ENCODE data around the gene TCF19.
A peak's percentile ranks its signal among the peaks of the same experiment; 100 is the strongest.

Gene TCF19, protein sequence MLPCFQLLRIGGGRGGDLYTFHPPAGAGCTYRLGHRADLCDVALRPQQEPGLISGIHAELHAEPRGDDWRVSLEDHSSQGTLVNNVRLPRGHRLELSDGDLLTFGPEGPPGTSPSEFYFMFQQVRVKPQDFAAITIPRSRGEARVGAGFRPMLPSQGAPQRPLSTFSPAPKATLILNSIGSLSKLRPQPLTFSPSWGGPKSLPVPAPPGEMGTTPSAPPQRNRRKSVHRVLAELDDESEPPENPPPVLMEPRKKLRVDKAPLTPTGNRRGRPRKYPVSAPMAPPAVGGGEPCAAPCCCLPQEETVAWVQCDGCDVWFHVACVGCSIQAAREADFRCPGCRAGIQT

DNA sequence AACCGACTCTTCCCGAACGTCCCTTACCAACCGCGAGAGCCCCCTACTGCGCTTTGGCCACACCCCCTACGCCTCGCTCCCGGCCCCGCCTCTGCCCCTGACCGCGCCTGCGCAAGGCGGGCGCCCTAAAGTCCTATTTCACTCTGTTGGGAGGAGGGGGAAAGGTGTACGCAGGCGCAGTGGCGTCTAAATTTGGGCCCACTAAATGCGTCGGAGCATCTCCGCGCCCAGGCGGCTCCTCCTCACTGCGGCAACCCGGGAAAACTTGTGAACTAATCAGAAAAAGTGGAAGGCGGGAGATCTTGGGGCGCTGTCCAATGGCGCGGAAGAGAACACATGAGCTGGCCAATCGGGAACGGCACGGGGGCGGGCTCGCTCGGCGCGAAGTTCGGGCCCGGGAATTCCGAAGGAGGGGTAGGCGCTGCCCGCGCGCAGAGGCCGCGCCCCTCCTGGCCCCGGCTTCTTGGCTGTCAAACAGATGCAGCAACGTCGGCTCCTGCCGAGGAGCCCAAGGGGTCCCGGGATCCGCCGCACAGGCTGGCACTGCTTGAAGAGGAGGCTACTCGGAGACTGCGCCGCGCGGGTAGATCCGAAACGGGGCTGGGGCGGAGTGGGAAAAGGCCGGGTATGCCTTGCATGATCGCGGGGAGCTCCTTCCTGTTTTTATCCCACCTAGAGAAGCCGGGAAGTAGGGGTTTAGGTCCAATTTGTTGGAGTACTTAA, at the start of gene TCF19:
TSS of gene TCF19 (plus strand) at position 450 of the 723 bp plus-strand sequence. CDS start 881 bp downstream, outside the sequence.
- DNase-seq, result peak; percentile 99

DNA sequence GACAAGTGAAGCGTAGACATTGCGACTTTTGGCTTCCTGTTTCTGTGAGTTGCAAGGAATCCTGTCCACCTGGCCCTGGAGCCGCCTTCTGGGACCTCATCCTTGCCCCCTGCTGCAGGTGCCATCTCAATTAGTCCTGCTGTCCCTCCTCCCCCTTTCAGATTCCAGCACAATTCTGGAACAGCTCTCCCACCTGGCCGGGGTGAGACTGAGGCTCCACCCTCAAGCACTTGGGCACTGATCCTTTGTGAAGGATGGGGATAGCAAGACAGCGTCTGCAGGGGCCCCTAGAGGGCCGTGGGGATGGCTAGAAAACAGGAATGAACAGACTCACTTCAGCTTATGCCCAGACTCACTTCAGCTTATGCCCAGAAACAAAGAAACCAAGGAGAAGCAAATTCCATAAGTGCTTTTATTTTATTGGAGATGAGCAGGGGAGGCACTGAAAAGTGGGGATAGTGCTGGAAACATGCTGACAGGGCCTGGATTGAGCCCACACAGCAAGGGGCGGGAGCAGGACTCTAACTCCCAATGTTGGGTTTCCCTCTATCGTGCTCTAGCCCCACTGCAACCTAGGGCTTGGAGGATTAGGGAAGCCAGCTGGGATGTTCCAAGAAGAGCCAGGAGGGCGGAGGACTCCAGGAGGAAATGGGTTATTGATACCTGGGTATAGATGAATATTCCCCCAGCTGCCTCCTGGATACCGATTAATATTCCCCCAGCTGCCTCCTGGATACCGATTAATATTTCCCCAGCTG, 47.4 kb upstream of the TCF19 start:
- DNase-seq, result no peak

DNA sequence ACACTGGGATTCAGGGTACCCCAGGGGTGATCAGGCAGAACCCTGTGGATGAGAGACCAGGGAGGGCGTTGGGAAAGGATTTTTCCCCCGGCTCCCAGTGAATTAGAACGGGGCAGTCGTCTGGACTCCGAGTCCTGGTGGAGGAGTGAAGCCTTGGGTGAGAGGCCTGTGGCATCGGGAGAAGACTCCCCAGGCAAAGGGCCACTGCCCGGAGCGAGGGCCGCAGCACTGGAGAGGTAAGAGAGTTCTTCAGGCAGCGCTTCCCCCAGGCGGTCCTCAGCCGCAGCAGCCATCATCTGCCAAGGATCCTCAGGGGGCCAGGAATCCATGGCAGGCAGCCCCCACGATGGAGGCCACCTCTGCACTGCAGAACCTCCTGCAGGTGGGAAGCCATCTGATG, 46.7 kb upstream of the TCF19 start:
- no peak for DNase-seq

DNA sequence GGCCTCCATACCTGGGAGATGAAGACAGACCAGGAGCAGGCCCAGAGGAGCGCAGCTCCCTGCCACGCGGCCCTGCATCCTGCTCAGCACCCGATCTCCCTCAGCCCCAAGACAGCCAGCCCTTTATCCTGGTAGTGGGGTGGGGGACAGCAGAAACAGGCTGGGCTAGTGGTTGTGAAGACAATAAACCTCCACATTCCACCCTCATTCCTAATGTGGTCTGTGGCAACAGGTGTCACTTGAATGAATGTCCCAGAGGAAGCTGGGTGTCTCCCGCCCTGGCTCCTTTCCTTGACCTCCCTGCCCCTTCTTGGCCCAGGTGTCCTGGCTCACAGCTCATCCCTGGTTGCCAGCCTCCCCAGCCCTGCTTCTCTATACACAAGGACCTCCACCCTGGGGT, 45.9 kb upstream of the TCF19 start, which contains the start of gene C6orf15:
TSS of gene C6orf15 (minus strand) at position 98 of the 400 bp plus-strand sequence. CDS start at position 78, 20 bp downstream.
- DNase-seq, result no peak

DNA sequence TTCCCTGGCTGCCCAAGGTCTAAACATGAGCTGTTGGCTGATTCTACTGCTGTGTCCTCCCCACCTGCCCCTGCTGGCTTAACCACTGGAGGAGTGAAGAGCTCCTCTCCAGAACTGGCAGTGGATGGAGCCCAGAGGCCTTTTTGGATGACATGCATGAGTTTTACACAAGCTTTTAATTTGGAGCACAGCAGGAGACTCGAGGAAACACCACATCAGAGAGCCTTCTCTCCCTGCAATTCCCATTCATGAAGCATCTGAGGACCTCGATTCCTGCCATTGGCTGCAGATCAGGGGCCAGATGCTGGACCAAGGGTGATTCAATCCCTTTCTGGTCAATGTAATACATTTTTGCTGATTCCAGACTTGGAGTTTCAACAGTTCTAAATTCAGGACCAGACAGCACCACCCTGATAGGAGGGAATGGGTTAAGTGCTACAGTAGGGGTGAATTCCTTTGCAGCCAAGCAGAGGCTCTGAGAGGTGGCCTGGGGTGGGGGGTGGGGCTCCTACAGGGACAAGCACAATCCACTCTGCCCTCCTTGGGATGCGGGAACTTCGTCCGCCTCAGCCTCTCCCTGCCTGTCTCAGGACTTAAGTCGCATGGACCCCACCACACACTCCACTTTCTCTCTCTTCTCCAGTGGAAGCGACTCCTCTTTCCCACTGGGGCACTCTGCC, 44.4 kb upstream of the TCF19 start:
- DNase-seq, result no peak

DNA sequence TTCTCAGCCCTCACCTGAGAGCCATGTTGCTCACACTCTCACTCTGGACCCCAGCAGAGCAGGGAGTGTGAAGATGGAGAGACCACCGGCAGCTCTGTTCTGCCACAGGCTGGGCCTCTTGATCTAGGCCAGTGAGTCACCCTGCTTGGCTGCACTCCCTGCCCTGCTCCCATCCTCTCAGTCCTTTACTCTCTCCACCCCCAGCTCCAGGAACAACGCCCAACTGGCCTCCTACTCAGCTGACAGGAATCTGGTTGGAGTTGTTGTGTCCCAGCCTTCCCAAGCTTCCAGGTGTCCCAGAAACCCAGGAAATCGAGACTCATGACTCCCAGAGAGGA, 43.9 kb upstream of the TCF19 start, which contains the start of gene PSORS1C1:
TSS of gene PSORS1C1 (plus strand) at position 260 of the 338 bp plus-strand sequence. CDS start 14,833 bp downstream, outside the sequence.
- no peak for DNase-seq

DNA sequence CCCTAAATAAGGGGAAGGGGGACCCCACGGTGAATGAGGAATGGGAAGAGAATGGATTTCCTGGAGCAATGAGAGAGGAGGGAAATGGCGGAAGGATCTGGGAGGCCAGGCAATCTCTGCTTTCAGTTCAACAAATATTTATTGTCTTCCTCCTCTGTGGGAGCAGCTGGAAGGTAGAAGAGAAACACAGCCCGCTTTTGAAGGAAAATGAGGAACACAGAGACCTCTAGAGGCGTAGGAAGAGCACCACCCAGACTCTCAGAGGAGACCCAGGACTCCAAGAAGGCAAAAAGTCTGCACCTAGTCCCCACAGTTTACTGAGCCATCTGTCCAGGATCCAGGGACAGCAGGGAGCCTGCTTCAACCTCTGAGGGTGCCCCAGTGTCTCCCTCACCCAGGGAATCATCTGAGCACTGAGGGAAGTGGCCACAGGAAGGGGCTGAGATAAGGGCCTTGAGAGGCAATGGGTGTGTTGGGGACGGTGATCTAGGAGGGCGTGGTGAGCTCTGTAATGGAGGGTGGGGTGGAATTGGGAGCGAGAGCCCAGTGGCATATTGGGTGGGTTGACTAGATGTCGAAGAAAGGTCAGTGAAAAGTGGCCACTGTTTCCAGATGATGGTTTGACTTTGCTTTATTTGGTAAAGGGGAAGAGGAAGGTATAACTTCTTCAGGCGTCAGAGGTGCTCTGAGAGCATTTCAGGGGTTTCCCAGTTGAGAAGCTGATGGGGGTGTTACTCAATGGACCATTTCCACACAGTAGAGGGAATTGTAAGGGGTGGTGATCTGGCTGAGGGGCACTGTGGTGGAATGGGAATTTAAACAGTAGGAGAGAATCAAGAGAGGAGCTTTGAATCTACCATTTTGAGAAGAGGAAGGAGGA, 43.2 kb upstream of the TCF19 start:
- no peak for DNase-seq

DNA sequence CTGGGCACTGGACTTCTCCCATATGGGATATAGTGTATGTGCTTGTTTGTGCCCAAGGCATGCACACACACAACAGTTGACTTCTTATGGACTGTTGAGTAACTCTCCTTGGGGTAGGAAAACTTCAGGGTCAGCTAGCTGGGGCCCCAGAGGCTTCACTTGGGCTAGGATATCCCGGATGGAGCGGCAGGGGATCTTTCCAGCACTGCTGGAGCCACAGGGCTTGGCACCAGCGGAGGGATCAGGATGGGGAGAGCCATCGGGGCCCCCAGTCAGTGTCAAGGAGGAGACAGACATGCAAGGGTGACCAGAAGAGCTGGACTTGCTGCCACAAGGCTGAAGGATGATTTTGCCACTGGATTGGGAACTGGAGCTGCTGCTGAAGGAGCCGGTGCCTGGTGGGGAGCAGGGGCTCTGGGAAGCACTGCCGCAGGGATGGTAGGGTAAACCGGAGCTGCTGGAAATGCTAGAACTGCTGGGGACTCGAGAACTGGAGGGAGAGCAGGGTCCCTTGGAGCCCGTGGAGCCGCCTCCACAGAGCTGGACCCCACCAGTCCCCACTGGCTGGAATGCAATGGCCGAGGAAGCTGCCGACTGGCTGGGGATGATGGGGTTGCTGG, 42.3 kb upstream of the TCF19 start:
- DNase-seq, result no peak

DNA sequence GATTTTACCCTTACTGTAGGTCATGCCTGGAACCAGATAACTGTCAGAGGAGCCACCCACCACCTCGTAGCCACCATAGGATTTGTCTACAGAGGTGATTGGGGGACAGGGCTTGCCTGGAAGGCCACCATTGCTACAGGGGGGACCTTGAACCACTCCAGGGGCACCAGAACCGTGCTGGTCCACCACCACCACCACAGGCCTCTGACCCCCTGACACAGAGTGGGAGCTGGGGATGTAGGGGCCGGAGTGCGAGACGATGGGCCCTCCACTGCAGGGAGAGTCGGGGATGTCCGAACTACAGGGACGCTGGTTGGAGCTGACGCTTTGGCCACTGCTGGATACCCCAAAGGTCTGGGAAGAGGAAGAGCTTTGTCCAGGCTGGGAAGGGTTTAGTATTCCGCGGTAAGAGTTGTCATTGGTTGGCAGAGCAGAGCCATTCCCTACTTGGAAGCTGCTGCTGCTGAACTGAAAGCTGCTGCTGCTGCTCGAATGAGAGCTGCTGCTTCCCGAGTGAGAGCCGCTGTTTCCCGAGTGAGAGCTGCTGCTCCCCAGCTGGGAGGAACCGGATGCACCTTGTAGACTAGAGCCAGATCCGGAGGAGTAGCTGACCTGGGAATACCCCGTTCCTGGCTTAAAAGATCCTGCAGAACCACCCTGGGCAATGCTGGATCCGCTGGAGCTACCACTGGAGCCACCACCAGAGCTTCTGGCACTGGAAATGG, 41.6 kb upstream of the TCF19 start:
- no peak for DNase-seq

DNA sequence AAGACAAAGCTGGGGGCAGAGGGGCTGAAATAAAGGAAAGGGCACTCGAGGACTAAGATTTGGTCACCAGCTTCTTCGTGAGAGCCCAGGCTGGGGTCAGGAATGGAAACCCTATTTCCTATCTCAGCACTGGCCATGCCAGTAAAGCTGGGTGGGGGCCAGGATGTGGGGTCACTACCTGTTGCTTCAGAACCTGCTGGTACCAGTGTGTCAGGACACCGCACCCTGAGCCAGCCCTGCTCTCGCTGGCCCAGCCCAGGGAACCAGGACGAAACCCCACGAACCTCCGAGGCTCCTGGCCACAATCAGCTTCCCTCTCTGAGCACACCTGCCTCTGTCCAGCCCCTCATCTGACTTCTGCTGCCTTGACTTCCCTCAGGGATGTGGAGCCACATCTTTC, 40.2 kb upstream of the TCF19 start:
- no peak for DNase-seq

DNA sequence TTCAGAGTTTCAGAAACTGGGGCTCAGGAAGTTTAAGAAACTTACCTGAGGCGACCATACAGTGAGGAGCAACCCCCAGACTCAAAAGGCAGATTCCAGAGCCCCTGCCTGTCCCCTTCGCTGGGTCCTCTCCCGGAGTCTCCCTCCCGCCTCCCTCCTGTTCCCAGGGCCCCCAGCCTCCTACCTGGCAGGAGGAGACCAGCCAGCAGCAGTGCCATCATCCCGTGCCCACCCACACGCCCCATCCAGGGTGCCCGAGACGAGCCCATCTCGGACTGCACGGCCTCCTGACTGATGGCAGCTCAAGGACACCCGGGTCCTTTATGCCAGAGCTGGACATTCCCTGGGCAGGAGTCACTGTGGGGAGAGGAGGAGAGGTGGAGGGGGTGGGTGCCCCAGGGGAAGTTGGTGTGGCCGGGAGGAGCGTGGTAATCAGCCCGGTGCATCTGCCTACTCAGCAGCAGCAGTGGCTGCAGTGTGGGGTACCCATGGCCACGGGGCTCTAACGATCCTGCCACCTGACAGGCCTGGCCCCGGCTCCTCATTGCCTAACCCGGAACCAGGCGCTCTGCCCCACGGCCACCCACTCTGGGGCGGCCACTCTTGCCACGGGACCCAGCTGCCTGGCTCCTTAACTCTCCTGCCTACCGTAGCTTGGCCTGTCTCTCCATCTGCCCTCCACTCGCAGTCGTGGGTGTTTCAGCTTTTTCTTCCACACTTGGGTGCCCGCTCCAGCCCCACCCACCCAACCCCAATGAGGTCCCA, 38.1 kb upstream of the TCF19 start, which contains the start of gene CDSN:
TSS of gene CDSN (minus strand) at position 296 of the 765 bp plus-strand sequence. CDS start at position 269, 27 bp downstream.
- DNase-seq, result no peak

DNA sequence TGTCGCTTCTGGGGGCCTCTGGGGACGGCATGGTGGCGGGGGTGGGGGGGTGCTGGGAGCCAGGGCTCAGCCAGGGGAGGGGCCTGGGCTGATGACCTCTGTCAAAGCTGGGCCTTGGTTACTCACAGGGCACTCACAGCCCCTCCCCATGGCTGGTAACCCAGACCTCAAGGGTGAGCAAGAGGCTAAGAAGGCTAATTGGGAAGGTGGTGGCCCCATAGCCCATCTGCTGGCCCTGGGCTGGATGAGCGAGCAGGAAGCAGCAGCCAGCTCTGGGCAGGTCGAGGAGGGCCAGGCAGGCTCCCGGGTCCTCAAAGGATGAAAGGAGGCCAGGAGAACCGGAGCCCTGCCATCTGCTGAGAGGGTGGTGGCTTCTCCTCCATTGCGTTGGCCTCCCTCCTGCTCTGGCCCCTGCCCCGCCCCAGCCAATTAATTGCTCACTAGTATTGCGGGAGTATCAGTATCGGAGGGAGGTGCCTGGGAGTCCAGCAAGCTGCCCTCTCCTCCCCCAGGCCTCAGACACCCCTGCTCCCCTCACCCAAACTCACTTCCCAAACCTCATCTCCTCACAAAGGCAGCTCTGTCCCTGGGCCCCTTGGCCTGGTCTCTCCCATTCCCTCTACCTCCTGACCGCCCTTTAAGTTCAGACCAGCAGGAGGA, 37.1 kb upstream of the TCF19 start:
- no peak for DNase-seq

DNA sequence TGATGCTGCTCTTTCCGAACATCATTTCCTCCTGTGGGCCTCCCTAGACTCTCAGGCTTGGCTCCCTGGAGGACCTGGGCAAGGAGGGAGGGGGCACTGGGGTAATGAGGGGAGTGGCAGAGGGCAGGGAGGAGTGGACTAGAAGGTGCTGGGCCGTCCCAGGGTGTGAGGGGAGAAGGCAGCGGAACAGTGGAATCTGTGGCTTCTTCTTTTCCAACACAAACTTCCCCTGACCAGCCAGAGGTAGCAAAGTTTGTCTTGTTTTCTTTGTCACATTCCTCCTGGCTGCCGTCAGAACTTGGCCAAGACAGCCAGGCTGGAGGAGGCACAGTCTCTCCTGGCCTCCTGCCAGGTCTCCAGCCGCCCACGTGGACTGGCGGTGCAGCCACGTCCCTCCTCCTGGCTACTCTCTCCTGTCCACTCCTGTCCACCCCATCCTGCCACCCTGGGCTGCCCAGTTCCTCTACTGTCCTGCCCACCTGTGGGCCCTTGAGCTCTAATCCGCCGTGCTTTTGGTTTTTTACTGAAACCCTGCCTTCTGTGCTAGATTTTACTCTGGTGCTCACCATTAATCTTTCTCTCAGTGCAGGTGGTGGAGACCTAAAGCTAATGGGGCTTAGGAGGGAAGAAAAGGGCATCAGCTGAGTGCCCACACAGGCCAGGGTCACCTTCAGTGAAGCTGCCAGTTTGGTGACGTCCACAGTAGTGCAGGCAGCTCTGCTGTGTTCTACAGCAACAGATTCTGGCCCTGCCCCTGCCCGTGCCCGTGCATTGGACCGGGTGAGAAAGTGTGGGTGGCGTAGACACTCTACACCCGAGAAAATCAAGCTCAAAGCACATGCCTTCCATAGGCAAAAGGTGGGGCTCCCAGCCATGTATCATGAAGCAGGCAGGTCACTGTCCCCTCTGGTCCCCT, 35.3 kb upstream of the TCF19 start:
- no peak for DNase-seq

DNA sequence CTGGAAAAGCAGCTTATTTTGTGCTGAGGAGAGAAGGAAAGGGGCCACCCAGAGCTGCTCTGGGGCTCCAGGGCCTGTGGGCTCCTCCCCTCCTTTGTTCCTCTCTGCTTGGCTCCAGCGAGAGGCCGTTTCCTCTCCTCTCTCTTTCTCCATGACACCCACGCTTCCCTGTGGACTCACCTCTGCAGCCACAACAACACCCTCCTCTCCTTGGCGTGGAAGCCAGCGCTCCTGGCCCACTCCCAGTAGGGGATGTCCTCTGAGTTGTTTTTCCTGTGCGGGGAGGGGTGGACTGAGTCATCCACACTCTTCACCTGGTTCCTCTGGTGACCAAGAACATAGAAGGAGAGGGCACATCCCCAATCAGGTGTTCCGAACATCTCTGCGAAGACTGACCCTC, 33.2 kb upstream of the TCF19 start:
- no peak for DNase-seq

DNA sequence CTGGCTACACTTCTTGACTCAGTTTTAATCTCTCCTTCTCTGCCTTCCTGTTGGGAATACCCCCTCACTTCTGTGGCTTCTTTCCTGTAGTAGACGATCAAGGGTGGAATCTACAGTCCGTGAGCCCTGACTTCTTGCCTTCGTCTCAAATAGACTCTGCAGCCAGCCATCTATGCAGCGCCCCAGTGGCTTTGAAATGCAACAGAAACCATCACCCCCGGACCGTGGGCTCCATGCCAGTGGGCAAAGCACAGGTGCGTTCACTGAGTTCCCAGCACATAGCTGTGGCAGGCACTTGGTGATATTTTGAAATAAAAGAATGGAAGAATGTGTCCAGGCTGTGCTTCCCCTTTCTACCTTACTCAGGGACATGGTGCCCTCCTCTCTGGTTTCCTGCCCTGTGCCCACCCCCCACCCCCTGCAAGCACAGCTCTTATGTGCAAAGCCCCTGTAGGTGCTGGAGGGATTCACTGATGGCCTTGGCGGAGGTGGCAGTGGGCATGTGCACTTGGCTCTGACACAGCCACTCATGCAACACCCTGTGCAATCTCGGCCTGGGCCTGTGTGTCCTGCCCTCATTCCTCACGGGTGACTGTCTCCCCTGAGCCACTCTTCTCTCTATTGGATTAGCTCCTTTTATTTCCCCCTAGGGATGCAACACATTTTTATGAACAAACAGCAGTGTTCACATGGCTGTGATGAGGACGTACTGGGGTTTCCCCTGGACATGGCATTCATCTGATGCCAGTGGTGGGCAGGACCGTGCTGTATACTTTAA, 32.6 kb upstream of the TCF19 start:
- no peak for DNase-seq

DNA sequence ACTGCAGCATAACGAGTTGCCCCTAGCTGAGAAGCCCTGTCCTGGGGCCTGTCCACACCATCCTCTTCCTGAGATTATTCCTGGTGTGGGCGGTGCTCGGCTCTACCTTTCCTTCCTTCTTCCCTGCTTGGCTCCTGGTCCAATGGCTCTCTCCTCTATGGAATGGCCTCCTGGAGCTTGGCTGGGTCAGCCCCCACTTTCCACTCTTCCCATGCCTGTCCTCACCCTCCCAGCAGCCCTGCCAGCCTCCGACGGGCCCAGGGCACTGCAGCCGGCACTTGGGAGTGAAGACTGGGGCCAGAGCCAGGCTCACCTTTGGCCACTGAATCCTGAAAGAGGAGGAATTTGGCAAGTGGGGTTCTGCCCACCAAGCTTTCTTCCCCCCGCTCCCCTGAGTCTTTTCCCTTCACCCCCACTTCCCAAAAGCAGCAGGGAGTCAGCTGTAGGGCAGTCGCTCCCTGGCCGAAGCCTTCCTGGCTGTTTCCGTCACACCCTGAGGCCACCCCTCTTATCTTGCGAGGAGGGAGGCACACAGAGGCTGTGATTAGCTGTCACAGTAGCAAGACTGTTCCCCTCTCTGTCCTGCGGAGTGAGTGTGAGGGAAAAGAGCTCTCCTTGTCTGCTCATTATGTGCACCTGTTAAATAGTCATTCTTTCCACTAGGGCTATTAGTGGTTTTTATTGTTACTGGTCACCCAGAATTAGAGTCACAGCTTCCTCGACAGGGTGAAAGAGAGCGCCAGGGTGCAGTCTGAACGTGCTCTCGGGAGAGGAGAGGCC, 31.8 kb upstream of the TCF19 start:
- no peak for DNase-seq

Data from CD4-positive, alpha-beta T cell treated with Interleukin-15 for 1 hour (primary cell).